ENCODE data around the gene MCRIP2.

The MCRIP2 gene

DNA sequence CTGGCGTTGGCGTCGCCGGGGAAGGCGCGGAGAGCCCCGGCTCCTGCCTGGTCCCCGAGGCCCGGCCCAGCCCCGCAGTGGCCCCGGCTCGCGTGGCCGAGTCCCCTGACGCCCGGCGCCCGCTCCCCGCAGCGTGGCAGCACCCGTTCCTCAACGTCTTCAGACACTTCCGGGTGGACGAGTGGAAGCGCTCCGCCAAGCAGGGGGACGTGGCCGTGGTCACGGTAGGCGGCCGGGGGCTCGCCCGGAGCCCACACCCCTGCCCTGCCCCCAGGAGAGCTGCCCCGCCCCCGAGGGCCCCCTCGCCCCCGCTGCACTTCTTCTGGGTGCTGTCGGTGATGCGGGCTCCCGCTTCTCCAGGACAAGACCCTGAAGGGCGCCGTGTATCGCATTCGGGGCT is 8.0 kb downstream of the MCRIP2 start:
- DNase-seq = no peak

DNA sequence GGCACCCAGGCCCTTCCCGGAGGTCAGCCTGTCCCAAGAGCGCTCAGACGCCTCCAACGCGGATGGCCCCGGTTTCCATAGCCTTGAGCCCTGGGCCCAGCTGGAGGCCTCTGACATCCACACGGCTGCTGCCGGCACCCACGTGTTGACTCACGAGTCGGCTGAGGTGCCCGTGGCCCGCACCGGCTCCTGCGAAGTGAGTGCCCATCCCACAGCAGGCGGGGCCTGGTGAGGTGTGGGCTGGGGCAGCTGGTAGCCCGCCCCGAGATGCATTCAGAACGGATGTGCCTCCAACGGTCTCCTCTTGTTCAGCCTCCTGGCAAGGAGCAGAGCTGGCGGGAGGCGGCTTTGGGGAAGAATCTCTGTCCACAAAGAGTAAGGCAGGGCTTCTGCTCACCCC is 10.2 kb downstream of the MCRIP2 start:
- no peak for DNase-seq

DNA sequence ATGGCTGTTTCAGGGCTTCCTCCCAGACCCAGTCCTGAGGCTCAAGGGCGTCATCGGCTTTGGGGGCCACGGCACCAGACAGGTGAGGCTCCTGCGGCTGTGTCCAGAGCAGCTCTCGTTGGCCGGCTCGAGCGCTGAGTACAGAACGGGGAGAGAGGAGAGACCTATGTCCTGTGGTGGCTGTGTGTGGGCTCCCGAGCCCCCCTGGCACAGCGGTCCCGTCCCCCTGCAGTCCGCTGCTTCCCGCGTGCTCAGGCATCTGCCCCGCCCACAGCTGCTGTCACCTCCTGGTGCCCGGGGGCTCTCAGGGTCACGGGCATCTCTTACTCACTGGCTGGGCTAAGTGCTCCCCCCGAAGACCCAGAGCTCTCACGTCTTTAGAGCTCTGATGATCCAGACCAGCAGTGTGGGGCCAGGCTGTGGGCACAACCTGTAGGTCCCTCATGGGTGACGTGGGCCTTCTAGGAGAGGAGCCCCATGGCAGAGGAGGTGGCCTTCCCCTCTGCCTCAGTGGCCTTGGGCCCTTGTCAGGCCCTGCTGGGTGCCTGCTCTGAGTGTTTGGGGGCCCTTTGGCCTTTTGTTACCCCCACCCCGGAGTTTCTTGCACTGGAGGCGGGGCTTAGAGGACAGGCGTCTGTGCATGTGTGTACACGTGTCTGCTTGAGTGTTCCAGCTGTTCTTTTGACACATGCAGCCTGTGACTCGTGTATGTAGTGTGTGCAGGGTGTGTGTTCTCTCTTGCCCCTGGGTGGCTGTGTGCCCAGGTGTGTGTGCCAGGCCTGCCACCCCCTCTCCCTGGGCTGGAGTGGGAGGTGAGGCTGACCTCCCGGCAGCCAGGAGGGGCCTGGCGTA is 11.1 kb downstream of the MCRIP2 start:
- DNase-seq = no peak

DNA sequence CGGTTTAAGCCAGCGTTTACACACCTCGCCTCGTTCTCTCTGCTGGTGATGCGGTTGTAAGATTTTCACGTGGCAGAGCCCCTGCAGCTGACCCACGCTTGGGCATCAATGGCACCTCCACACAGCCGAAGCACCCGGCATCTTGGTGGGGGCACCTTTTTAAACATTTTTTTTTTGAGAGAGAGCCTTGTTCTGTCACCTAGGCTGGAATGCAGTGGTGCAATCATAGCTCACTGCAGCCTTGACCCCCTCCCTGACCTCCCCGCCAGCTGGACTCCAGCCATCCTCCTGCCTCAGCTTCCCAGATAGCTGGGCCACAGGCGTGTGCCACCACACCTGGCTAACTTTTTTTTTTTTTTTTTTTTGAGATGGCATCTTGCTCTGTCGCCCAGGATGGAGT is 12.4 kb downstream of the MCRIP2 start:
- no peak for DNase-seq

DNA sequence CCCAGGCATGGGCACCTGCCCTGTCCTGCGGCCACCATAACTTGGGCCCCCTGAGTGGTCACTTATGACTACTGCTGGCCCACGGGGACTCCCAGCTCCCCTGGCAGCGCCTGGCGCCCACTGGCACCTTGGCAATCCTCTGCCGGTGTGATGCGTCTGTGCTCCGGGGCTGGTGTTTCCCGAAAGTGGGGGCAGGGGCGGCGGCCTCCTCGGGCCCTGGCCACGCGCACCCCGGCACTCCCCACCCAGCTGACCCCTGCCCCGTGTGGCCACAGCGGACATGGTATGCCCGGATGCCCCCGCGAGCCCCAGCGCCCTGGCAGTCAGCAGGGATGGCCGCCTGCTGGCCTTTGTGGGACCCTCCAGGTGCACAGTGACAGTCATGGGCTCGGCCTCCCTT is 15.9 kb downstream of the MCRIP2 start:
- DNase-seq = no peak

DNA sequence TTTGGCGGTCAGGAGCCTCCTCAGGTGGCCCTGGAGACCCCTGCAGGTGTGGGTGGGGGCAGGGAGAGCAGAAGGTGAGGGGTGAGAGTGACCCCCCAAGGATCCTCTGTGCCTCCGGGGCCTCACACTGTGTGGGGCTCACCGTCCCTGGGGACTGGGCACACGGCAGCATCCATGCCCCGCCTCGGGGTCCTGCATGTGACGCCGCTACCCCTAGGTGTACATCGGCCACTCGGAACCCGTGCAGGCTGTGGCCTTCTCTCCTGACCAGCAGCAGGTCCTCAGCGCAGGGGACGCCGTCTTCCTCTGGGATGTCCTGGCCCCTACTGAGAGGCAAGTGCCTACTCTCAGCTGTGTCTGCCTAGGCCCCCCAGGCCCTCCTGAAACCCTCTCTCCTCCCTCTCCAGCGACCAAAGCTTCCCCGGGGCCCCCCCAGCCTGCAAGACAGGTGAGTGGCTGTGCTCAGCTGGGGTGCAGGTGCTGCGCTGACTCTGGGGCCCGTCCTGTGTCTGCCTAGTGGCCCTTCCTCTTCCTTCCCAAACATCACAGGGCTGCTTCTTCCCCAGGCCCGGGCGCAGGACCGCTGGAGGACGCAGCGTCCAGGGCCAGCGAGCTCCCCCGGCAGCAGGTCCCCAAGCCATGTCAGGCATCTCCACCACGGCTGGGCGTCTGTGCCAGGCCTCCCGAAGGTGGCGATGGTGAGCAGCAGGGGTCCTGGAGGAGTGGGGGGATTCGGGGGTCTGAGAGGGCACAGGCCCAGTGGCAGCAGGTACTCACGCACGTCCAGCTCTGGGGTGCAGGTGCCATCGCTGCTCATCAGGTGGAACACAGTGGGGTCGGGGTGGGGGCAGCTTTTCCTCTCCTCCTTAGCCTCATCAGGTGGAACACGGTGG is 17.3 kb downstream of the MCRIP2 start:
- no peak for DNase-seq

DNA sequence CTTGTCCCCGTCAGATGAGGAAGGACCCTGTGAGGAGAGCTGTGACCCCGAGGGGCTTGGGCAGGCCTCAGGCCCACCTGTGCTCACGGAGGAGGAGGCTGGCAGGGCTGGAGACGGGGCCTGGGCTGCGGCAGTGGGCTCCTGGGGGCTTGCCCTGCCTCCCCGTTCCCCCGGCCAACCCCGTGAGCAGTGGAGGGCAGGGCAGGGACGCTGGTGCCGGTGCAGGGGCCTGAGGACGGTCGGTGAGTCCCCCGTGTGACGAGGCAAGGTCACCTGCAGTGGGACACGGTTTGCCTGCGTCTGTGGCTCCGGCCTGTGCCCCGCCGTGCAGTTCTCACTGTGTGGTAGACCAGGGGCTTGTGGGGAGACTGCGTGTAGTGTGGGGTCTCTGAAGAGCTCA is 18.0 kb downstream of the MCRIP2 start:
- DNase-seq = no peak

DNA sequence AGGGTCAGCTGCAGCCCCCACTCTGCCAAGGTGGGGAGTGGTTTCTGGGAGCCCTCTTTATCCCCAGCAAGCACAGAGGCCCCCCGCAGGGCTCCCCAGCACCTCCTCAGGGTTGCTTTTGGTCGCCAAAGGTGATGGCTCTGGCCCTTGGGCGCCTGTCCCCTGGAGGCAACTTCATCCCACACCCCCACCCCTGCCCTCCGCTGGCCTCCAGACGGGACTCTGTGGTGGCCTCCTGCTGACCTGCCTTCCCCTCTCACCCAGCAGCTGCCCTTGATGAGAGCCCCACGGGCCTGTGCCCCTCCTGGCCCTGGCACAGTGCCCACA is 18.5 kb downstream of the MCRIP2 start:
- DNase-seq = no peak

DNA sequence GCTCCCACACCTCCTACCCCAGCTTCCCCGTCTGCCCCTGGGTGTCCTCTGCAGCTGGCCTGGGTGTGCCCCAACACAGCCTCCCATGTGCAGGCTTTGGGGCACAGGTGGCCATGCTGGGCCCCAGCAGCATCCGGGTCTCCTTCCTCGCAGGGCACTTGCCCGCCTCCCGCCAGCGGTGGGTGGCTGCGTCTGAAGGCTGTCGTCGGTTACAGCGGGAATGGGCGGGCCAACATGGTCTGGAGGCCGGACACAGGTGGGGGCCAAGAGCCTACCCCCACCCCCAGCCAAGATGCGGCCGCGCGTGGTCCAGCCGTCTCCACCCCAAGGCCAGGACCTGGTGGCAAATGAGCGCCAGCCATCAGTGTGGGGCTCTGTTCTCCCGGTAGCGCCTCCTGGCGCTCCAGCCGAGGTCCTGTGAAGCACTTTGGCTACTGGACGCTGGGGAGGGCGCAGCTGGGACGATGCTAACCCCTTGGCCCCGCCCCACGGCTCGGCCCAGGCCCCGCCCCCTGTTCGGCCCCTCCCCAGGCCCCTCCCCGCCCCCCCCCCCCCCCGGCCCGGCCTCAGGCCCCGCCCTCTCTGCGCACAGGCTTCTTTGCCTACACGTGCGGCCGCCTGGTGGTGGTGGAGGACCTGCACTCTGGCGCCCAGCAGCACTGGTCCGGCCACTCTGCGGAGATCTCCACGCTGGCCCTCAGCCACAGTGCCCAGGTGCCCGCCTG is 19.0 kb downstream of the MCRIP2 start:
- peak; percentile 54 for DNase-seq

DNA sequence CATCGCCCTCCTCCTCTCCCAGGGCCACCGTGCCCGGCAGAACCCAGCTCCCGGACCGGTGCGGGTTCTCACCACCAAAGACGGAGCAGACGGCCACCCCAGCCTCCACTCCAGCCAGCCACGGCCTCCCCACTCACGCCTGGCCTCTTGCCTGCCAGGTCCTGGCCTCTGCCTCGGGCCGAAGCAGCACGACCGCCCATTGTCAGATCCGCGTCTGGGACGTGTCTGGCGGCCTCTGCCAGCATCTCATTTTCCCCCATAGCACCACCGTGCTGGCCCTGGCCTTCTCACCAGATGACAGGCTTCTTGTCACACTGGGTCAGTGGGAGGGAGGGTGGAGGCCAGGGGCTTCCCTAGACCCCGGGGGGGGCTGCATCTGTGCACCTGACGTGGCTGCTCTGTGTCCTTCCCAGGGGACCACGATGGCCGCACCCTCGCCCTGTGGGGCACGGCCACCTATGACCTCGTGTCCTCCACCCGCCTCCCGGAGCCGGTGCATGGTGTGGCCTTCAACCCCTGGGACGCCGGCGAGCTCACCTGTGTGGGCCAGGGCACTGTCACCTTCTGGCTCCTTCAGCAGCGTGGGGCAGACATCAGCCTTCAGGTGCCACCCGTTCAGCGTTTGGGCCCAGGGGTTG is 19.7 kb downstream of the MCRIP2 start:
- no peak for DNase-seq

DNA sequence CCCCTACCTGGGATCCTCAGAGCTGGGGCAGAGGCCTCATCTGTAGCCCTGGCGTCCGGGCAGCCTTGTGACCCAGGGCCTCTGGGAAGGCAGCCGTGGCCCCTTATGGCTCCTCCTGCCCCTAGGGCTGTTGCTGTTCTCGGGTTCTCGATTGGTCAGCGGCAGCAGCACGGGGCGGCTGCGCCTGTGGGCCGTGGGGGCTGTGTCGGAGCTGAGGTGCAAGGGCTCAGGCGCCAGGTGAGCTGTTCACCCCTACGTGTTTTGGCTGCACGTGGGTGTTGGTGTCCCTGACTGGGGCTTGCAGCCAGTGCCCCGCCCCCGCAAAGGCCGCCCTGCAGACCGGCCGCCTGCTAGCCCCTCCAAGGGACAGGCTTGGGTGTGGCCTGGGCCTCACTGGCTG is 20.5 kb downstream of the MCRIP2 start:
- no peak for DNase-seq

DNA sequence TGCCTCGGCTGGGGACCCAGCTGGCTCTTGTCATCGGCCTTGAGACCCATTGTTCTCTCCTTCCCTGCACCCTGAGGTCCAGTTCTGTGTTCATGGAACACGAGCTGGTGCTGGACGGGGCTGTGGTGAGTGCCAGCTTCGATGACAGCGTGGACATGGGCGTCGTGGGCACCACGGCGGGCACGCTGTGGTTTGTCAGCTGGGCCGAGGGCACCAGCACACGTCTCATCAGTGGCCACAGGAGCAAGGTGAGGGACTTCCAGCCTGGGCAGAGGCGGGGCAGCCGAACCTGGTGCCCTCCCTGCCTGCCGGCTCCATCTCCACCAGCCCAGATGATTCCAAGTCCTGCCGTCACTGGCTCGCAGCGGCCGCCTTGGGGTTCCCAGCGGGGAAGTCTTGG is 21.0 kb downstream of the MCRIP2 start:
- no peak for DNase-seq

DNA sequence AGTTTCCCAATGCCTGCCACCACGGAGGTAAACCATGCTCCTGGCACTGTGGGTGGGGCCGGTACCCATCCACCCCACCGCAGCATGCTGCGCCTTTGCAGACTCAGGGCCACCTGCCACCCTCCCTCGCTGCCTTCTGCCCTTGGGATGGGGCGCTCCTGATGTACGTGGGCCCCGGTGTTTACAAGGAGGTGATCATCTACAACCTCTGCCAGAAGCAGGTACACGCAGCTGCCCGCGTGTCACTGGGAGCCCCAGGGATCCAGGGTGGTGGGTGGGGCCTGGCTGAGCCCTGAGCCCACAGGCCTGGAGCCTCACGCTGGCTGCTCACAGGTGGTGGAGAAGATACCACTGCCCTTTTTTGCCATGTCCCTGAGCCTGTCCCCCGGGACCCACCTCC is 24.9 kb downstream of the MCRIP2 start:
- DNase-seq = no peak

DNA sequence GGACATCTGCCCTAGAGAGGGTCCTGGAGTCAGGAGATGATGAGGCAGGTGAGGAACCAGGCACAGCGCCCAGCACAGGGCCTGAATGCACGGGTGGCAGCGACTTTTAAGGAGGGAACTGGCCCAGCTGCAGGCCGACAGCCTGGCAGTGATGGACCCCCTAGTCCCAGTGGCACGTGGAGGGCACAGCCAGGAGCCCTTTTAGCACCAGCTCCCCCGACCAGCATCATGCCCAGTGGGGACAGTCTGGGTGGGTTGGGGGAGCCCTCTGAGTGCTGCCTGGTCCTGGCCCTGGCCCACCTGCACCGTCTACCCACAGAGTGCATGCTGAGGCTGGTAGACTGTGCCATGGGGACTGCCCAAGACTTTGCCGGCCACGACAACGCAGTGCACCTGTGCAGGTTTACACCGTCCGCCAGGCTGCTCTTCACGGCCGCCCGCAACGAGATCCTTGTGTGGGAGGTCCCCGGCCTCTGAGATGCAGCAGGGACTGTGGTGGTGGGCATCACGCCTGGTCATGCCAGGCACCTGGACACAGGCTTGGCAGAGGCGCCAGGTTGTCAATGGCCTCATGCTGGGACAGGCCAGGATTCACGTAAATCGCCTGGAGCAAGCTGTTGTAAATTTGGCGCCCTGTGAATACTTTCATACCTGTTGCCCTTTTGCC is 25.6 kb downstream of the MCRIP2 start:
- DNase-seq = no peak

DNA sequence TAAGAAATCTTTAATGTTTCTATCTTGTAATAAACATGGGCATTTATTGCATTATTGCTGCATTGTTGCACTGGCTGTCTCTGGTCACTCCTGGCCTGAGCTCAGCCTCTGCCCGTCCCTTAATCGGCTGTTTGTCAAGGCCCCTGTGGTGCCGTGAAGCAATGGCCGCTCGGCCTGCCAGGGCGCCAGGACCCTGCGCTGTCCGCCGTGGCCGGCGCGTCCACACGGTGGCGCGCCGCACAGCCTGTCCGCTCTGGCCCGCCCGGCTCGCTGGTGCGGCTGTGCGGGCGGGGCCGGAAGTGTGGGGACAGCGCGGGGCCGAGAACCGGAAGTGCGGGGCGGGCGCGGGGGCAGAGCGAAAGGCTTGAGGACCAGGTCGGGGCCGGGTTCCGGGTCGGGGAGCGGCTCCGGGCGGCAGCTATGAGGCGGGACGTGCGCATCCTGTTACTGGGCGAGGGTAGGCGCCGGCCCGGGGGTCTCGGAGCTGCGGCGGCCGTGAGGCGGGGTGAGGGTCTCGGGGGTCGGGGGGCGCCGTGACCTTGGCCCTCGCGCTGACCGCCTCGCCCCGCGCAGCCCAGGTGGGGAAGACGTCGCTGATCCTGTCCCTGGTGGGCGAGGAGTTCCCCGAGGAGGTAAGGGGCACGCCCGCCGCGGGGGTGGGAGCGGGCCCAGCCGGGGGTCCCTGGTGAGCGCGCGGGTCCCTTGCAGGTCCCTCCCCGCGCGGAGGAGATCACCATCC is 26.3 kb downstream of the MCRIP2 start, which contains the start of gene RHOT2:
RHOT2 (plus strand) TSS at position 353 of the 739 bp plus-strand sequence; CDS start at position 421, 68 bp downstream.
- DNase-seq = peak; percentile 94

DNA sequence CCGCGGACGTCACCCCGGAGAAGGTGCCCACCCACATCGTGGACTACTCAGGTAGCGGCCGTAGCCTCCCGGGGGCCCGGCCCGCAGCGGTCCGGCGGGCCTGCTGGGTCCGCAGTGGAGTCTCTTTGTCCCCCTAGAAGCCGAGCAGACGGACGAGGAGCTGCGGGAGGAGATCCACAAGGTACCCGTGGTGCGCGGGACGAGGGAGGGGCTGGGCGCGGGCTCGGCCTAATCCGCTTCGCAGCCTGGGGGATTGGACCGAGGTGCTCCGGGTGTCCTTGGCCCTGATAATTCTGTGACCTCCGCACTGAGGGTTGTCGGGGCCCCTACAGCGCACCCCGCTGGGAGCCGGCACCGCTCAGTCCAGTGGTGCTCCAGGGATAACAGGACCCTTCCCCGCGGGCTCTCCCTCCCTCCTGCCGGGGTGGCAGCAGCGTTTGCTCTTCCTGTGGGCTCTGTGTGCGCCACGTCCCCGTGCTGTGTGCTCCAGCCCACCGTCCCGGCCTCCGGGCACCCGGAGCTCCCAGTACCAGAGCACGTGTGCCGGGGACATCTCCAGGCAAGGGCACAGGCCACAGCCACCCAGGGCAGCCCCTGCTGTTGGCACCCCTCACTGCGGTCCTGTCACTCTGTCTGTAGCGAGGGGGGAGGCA is 27.0 kb downstream of the MCRIP2 start:
- no peak for DNase-seq

DNA sequence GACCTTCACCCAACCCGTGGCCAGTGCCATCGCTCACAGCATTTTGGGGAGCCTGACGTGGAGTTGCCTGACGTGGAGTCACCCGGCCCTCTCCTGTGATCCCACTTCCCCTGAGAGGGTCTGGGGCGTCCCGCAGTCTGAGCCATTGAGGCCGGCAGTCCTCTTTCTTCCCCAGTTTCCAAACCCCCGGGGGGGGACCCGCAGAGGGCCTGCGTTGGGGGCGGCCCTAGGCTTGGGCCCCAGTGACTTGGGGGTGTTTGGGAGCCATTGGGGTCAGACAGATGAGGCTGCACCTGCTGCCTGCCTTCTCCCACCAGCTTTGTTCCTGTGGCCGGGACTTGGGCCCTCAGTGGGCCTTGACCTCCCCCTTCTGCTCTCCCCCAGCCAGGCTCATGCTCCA is 28.0 kb downstream of the MCRIP2 start:
- DNase-seq = no peak

DNA sequence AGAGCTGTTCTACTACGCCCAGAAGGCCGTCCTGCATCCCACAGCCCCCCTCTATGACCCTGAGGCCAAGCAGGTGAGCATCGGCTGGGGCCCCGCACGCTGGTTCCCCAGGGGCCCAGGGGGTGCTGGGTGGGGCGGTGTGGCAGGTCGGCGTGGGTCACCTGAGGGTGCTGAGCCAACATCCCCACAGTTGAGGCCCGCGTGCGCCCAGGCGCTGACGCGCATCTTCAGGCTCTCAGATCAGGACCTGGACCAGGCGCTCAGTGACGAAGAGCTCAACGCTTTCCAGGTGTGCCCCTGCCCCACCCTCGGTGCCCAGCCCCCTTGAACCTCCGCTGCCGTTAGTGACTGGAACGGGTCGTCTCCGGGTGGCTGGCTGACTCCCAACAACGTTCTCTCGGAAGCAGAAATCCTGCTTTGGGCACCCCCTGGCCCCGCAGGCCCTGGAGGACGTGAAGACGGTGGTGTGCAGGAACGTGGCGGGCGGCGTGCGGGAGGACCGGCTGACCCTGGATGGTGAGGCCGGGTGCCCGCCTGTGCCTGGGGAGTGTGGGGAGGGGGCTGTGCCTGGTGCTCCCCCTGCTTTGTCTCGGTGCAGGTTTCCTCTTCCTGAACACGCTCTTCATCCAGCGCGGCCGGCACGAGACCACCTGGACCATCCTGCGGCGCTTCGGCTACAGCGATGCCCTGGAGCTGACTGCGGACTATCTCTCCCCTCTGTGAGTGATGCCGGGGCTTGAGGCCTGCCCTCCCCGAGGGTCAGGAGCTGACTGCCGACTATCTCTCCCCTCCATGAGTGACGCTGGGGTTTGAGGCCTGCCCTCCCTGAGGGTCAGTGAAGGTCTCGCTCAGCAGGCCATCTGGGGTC is 29.1 kb downstream of the MCRIP2 start:
- DNase-seq = no peak

DNA sequence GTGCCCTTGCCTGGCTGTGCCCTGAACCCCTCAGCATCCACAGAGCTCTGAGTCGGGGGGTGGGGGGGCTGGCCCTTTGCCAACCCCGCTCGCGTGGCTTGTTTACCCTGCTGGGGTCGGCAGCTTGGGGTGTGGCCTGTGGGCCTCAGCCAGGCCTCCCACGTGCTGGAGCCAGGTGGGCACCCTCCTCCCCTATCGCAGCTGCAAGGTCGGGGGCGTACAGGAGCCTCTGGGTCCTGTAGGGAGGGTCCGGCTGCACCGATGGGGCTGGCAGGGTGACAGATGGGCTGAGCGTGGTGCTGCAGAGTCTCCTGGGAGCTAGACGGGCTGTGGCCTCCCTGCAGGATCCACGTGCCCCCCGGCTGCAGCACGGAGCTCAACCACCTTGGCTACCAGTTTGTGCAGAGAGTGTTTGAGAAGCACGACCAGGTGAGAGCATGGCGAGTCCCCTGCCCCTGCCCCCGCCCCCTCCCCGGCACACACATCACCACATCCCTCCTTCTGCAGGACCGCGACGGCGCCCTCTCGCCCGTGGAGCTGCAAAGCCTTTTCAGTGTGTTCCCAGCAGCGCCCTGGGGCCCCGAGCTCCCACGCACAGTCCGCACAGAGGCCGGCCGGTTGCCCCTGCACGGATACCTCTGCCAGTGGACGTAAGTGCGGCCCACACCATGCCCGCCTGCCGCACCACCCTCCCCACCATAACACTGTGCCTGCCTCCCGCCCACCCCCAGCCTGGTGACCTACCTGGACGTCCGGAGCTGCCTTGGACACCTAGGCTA is 29.9 kb downstream of the MCRIP2 start:
- DNase-seq = no peak
